HuH-7.5 (cell line): ENCODE data around the gene RNF7.
"Not testable (repeated sequence)": the region's sequence is repeated elsewhere in the genome, so short reads cannot be mapped to it uniquely, and the experiment has no call there.

Source experiments
- DNase-seq: peaks from one replicate; pipeline ENCODE4 v3.0.0; 2011; ENCODE audit warnings: low spot score

The RNF7 gene

DNA sequence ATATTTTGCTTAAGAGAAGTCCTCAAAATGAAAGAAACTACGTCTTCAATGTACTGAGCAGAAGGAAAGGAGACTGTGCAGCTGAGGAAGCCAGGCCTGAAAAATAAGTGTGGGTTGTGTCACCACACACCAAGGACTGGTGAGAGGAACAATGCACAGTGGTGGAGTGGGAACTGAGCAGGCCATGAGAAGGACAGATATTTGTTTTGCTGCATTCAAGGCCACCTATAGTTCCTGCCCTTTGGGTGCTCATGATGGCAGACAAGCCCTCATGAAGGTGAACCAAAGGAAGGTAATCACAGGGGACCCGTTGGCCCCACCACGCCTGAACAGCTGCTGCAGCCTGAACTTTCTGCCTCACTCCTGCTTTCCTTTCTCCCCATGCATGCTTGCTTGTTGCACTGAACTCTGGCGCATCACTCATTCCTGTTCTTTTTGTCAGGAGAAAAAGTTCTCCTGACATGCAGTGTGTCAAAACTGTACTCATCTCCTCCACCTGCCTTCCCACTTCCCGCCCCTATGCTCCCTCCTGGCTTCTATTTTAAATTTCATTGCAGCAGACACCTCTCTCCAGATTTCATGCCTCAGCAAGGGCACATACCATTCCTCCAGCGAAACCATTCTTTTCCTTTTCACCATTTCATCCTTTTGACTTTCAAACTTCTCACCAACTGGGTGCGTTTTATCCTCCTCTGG is 2.2 kb upstream of the RNF7 start:
- DNase-seq: no peak

DNA sequence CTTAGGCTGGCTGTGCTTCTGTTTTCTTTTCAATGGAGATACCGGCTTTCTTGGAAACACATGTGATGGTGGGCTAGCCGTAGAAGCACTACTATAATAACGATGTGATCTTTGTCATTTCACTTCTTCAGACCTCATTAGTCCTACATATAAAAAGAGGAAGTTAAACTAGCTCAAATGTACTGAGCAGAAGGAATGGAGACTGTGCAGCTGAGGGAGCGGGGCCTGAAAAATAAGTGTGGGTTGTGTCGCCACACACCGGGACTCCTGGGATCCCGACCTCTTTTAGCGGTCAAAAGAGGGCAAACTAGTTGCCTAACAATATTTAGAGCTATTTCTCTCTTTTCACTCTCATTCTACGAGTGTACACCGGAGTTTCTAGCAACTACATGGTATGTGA is 1.0 kb upstream of the RNF7 start:
- DNase-seq: no peak

DNA sequence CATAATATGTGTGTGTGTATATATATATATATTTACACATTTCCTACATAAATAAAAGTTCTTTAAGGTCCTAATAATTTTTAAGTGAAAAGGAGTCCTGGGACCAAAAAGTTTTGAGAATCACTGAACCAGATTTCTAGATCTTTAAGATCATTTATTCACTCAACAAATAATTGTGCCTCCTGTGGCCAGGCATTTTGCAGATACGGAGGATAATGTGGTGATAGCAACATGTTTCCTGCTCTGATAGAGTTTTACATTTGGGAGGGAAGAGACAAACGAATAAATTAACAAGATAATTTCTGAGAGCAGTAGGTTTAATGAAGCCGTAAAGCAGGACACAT is 448 bp upstream of the RNF7 start:
- no peak for DNase-seq

DNA sequence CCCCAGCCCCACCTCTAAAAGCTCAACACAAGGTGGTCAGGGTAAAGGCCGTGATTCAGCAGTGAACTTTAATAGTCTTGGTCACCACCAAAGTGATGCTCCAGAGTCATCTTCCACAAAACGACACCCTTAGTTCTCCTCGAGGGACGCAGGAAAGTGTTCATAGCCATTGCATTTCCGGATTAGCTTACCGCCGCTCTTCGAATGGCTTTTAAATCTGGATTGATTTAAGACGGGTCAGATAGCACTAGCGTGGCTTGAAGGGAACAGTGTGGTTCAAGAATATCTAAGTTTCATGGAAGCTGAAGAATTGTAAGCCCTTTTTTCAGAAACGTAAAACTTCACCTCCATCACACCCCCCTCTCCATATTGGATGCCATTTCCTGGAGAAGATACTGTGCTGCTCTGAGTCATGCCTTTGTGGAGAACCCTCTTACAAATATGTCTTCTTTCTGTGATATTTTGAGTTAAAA is 829 bp downstream of the RNF7 start:
- no peak for DNase-seq

DNA sequence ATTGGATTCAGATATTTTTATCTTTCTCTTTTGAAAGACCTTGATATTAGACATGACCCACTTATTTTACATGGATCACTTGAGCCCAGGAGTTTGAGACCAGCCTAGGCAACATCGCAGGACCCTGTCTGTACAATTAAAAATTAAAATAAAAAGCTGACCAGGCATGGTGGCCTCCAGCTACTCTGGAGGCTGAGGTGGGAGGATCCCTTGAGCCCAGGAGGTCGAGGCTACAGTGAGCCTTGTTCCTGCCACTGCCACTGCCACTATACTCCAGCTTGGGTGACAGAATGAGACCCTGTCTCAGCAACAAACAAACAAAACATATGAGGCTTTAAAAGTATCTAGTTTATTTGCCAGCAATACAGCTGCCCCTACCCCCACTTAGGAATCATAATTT is 1.6 kb downstream of the RNF7 start:
- DNase-seq: no peak

GRCh38 chr3:141740349-141740748 is 2.3 kb downstream of the RNF7 start:
- no peak for DNase-seq

- no peak for DNase-seq
Observed at GRCh38 chr3:141743305-141743704, 5.2 kb downstream of the RNF7 start.

GRCh38 chr3:141746962-141747361 is 8.9 kb downstream of the RNF7 start:
- no peak for DNase-seq

DNA sequence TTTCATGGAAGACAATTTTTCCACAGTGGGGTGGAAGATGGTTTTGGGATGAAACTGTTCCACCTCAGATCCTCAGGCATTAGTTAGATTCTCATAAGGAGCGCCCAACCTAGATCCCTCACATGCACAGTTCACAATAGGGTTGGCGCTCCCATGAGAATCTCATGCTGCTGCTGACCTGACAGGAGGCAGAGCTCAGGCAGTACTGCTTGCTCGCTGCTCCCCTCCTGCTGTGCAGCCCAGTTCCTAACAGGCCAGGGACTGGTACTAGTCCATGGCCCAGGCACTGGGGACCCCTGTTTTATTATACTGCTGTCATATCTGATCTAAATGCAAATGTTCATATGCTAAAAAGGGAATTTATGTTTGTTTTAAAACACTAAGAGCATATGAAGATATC is 15.3 kb downstream of the RNF7 start:
- DNase-seq: no peak

GRCh38 chr3:141754032-141754431 is 15.9 kb downstream of the RNF7 start:
- DNase-seq: no peak

DNA sequence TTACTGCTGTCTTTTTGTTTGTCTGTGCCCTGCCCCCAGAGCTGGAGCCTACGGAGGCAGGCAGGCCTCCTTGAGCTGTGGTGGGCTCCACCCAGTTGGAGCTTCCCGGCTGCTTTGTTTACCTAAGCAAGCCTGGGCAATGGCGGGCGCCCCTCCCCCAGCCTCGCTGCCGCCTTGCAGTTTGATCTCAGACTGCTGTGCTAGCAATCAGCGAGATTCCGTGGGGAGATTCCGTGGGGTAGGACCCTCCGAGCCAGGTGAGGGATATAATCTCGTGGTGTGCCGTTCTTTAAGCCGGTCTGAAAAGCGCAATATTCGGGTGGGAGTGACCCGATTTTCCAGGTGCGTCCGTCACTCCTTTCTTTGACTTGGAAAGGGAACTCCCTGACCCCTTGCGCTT is 24.5 kb downstream of the RNF7 start:
- not testable (repeated sequence) for DNase-seq

- DNase-seq: no peak
Observed at GRCh38 chr3:141763088-141763750, 25.1 kb downstream of the RNF7 start, which contains the start of gene GRK7. GRK7 (plus strand) TSS chr3:141763408; CDS start chr3:141778285, 14,877 bp downstream.

DNA sequence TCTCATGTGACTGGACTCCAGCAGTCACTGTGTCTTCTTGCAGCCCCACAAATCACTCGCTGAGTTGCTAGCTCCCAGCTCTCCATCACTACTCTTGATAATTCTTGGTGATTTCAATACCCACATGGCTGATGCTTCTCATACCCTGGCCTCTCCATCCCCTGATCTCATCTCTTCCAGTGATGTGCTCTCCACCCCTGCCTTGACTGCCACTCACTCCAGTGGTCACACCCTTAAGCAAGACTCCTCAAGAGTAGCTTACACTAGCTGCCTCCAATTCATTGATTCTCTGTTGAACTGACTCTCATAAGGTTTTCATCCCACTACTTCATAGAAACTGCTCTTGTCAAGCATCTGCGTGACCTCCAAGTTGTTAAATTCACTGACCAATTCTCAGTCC is 25.9 kb downstream of the RNF7 start:
- no peak for DNase-seq

GRCh38 chr3:141764465-141764864 is 26.4 kb downstream of the RNF7 start:
- no peak for DNase-seq

DNA sequence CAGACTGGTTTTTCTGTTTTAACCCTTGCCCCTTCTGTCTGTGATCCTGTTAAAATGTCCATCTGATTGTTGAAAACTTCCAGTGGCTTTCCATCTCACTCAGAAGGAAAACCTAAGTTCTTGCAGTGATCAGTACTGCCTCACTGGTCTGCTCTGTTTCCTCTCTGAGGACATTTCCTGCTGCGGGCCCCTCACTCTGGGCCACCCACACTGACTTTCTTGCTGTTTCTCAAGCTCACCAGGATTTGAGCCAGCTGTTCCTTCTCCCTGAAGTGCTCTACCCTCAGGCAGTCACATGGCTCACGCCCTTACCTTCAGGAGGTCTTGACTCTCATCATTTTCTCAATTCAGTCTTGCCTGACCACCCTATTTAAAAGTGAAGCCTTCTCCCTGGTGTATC is 26.9 kb downstream of the RNF7 start:
- DNase-seq: no peak

DNA sequence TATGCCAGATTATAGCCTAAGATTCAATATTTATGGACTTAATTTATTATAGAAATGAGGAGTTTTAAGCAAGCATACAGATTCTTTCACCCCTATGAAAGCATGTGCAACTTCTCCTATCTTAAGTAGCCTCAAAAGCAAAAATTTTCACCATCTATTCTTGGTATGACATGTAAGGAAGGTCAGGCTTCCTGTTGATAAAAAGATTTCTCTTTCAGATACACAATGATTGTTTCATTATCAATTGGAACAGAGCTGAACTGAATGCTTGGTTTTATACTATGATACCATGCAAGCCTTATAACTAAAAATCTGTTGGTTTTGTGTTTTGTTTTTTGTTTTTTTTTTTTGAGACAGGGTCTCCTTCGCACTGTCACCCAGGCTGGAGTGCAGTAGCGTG is 29.0 kb downstream of the RNF7 start:
- no peak for DNase-seq

- DNase-seq: no peak
Observed at GRCh38 chr3:141769221-141769894, 31.3 kb downstream of the RNF7 start.

- DNase-seq: no peak
Observed at GRCh38 chr3:141773676-141774075, 35.6 kb downstream of the RNF7 start.

DNA sequence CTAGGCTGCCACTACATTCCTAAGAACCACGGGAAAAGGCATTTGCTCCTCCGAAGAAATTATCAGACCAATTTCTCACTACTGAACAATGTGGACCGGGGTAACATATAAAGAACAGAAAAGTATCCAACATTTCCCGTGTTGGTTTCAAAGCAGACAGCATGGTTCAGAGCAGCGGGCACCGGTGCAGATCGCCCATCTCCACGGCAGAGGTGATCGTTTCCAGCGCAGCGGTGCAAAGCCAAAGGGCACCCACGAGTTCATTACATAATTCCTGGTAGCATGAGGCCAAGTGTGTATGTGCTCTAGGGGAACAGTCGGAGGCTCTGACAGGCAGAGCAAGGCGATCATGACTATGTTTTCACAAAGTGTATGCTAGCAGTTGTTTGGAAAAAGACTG is 38.3 kb downstream of the RNF7 start:
- DNase-seq: no peak

DNA sequence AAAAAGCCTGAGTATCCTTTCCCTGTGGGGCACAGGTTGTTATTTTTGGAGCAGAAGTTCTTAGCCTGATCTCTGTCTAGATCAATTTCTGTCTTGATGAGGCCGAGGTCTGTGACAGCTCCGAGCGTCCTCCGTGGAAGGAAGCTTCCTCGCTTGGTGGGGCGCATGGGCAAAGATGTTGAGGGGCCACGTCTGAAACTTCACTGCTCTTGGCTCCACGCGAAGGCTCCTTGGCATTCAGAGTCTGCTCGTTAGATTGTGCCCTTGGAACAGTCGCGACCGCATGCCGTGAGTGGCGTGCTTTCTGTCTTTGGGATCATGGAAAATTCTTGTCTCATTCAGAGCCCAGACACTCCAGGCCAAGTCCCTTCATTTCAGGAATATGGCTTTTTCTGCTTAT is 38.8 kb downstream of the RNF7 start:
- no peak for DNase-seq

GRCh38 chr3:141777957-141778813 is 40.1 kb downstream of the RNF7 start:
- no peak for DNase-seq

DNA sequence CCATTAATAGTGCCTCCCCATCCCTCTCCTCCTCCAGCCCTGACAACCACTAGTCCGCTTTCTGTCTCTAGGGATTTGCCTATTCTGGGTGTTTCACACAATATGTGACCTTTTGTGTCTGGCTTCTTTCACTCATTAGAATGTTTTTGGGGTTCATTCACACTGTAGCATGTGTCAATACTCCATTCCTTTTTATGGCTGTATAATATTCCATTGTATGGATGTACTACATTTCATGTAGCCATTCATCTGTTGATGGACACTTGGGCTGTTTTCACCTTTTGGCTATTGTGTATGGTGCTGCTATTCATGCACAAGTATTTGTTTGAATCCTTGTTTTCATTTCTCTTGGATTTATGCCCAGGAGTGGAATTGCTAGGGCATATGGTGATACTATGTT is 41.6 kb downstream of the RNF7 start:
- no peak for DNase-seq
